ENCODE measurements around the gene MSH4. TPM values are rescaled to one million over a fixed set of nuclear protein-coding genes. Genes with fewer than 3 reads are reported as not detected.
"Not testable (repeated sequence)": the region's sequence is repeated elsewhere in the genome, so short reads cannot be mapped to it uniquely, and the experiment has no call there.

The MSH4 gene
- total RNA-seq, 3 donors from 2014 or later = 0.35 to 0.66 (median 0.41) TPM

- Histone ChIP-seq H3K4me1 (ENCODE audit: low read depth) (no peaks in the 10 kb centered on the region), H3K36me3 (ENCODE audit: low read depth) (no peaks in the 10 kb centered on the region), H3K9me3 (no peaks in the 10 kb centered on the region), H3K4me3 (no peak overlapping the region)
- intact Hi-C loops (cut with DNase I, micrococcal nuclease) = no loop called here
- TF ChIP-seq, protein P1, sequence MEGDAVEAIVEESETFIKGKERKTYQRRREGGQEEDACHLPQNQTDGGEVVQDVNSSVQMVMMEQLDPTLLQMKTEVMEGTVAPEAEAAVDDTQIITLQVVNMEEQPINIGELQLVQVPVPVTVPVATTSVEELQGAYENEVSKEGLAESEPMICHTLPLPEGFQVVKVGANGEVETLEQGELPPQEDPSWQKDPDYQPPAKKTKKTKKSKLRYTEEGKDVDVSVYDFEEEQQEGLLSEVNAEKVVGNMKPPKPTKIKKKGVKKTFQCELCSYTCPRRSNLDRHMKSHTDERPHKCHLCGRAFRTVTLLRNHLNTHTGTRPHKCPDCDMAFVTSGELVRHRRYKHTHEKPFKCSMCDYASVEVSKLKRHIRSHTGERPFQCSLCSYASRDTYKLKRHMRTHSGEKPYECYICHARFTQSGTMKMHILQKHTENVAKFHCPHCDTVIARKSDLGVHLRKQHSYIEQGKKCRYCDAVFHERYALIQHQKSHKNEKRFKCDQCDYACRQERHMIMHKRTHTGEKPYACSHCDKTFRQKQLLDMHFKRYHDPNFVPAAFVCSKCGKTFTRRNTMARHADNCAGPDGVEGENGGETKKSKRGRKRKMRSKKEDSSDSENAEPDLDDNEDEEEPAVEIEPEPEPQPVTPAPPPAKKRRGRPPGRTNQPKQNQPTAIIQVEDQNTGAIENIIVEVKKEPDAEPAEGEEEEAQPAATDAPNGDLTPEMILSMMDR (IDR thresholded peaks at IDR 0.05) = no peak
- no peak for ATAC-seq
- DNase-seq = no peak
Observed at GRCh38 chr1:75768016-75768415, 28.7 kb upstream of the MSH4 start.

- TF ChIP-seq, protein P1 (IDR thresholded peaks at IDR 0.05) = no peak
- no peaks in the 10 kb centered on the region for H3K9me3 ChIP-seq
- H3K4me1 ChIP-seq (ENCODE audit: low read depth) = no peaks in the 10 kb centered on the region
- H3K36me3 ChIP-seq (ENCODE audit: low read depth) = no peaks in the 10 kb centered on the region
- H3K4me3 ChIP-seq = no peak overlapping the region
- DNase-seq (no peak), ATAC-seq (no peak)
- intact Hi-C loops (cut with DNase I, micrococcal nuclease) = no loop called here
Observed at GRCh38 chr1:75770761-75771160, 25.9 kb upstream of the MSH4 start.

GRCh38 chr1:75771978-75772377 lies 24.7 kb upstream of the MSH4 start:
- Histone ChIP-seq H3K4me1 (ENCODE audit: low read depth) (no peaks in the 10 kb centered on the region), H3K36me3 (ENCODE audit: low read depth) (no peaks in the 10 kb centered on the region), H3K9me3 (no peaks in the 10 kb centered on the region), H3K4me3 (no peak overlapping the region)
- intact Hi-C loops (cut with DNase I, micrococcal nuclease) = no loop called here
- no peak for ATAC-seq
- TF ChIP-seq, protein P1 (IDR thresholded peaks at IDR 0.05) = no peak
- DNase-seq = no peak

DNA sequence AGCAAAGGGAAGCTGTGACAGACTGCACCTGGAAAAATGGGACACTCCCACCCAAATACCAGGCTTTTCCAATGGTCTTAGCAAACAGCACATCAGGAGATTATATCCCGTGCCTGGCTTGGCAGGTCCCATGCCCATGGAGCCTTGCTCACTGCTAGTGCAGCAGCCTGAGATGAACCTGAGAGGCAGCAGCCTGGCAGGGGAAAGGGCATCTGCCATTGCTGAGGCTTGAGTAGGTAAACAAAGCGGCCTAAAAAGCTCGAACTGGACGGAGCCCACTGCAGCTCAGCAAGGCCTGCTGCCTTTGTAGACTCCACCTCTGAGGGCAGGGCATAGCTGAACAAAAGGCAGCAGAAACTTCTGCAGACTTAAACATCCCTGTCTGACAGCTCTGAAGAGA lies 18.9 kb upstream of the MSH4 start:
- H3K4me1 ChIP-seq (ENCODE audit: low read depth); H3K4me3 ChIP-seq; intact Hi-C loops (cut with DNase I, micrococcal nuclease); H3K36me3 ChIP-seq (ENCODE audit: low read depth); DNase-seq; ATAC-seq; H3K9me3 ChIP-seq: not testable (repeated sequence)

DNA sequence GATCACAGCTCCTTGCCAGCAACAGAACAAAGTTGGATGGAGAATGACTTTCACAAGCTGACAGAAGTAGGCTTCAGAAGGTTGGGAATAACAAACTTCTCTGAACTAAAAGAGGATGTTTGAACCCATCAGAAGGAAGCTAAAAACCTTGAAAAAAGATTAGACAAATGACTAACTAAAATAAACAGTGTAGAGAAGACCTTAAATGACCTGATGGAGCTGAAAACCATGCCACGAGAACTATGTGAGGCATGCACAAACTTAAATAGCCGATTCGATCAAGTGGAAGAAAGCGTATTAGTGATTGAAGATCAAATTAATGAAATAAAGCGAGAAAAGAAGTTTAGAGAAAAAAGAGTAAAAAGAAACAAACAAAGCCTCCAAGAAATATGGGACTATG lies 18.0 kb upstream of the MSH4 start:
- intact Hi-C loops (cut with DNase I, micrococcal nuclease); ATAC-seq; H3K4me3 ChIP-seq: not testable (repeated sequence)

GRCh38 chr1:75780183-75780582 lies 16.5 kb upstream of the MSH4 start:
- ATAC-seq; DNase-seq; H3K4me3 ChIP-seq; H3K36me3 ChIP-seq (ENCODE audit: low read depth); H3K9me3 ChIP-seq; H3K4me1 ChIP-seq (ENCODE audit: low read depth): not testable (repeated sequence)
- intact Hi-C loops (cut with DNase I, micrococcal nuclease) = loop anchor here in 1 of 2 donors (10.0 kb wide), 1 partner anchor 55 kb away; the partner anchor contains the start of gene ACADM

More for the DNA sequence above, 18.0 kb upstream of the MSH4 start:
- H3K4me1 ChIP-seq (ENCODE audit: low read depth); DNase-seq; H3K36me3 ChIP-seq (ENCODE audit: low read depth); H3K9me3 ChIP-seq: not testable (repeated sequence)

DNA sequence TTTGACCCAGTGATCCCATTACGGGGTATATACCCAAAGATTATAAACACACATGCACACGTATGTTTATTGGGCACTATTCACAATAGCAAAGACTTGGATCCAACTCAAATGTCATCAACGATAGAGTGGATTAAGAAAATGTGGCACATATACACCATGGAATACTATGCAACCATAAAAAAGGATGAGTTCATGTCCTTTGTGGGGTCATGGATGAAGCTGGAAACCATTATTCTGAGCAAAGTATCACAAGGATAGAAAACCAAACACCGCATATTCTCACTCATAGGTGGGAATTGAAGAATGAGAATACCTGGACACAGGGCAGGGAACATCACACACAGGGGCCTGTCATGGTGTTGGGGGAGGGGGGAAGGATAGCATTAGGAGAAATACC lies 12.8 kb upstream of the MSH4 start:
- H3K4me1 ChIP-seq (ENCODE audit: low read depth) = peaks cover 15% of the 10 kb centered on the region
- not testable (repeated sequence) for H3K36me3 ChIP-seq (ENCODE audit: low read depth); H3K4me3 ChIP-seq; H3K9me3 ChIP-seq; DNase-seq; ATAC-seq
- intact Hi-C loops (cut with DNase I, micrococcal nuclease) = loop anchor here in 1 of 2 donors (10.0 kb wide), 1 partner anchor 59 kb away; the partner anchor contains the start of gene ACADM
